Caco-2 (cell line): ENCODE measurements around the gene KLHL6. TPM values are rescaled to one million over a fixed set of nuclear protein-coding genes. Genes with fewer than 3 reads are reported as not detected.

Experiments used
- BruUV-seq: library from RNA; stranded (reverse); fragments of 400-500 nt; replicated peaks from 2 replicates; lab custom pipeline; 2021; lab: Mats Ljungman, UMichigan
- CTCF ChIA-PET: fragments of 300-600 bp; sonication (Branson Sonifier 250); formaldehyde crosslinking; loops from one replicate; lab custom pipeline; 2022; ENCODE audit warnings: antibody characterized with exemption; lab: Charles Lee
- POLR2A ChIA-PET: fragments of 300-600 bp; sonication (Branson Sonifier 250); formaldehyde crosslinking; loops from one replicate; lab custom pipeline; 2022; ENCODE audit warnings: antibody characterized with exemption; lab: Charles Lee
- DNase-seq, 2 experiments: peaks; one replicate each; pipeline versions ENCODE4 v3.0.0 to v3.0.0-alpha.2; 2020 to 2022
- H3K27me3 ChIP-seq: replicated peaks from 2 replicates; pipeline ENCODE4 v1.6.0; 2011; ENCODE audit warnings: low read length; ENCODE audit not compliant: control insufficient read depth, insufficient read depth
- H3K36me3 ChIP-seq: 2 replicates; pipeline ENCODE4 v1.5.1; 2011; ENCODE audit warnings: low read length; ENCODE audit not compliant: control insufficient read depth, insufficient read depth
- H3K4me1 ChIP-seq: fragments of 250-450 bp; sonication (Bioruptor Pico); 2 replicates; pipeline ENCODE4 v1.5.1; 2020; ENCODE audit warnings: mild to moderate bottlenecking
- H3K4me3 ChIP-seq: 2 replicates; pipeline ENCODE4 v1.5.1; 2011; ENCODE audit warnings: low read depth, mild to moderate bottlenecking, control low read depth, low read length
- H3K9me3 ChIP-seq: fragments of 250-450 bp; sonication (Bioruptor Pico); 2 replicates; pipeline ENCODE4 v1.5.1; 2020; ENCODE audit warnings: mild to moderate bottlenecking, moderate library complexity
- H3K27ac Mint-ChIP-seq: one replicate; pipeline ENCODE4 v1.8.0; 2022; ENCODE audit warnings: mixed read lengths; ENCODE audit not compliant: unreplicated experiment
- H3K27me3 Mint-ChIP-seq: one replicate; pipeline ENCODE4 v1.8.0; 2022; ENCODE audit warnings: mixed read lengths; ENCODE audit not compliant: insufficient read depth, unreplicated experiment
- H3K36me3 Mint-ChIP-seq: one replicate; pipeline ENCODE4 v1.8.0; 2022; ENCODE audit warnings: mild to moderate bottlenecking, mixed read lengths; ENCODE audit not compliant: insufficient read depth, unreplicated experiment
- H3K4me1 Mint-ChIP-seq: one replicate; pipeline ENCODE4 v1.8.0; 2022; ENCODE audit warnings: low read depth, mixed read lengths; ENCODE audit not compliant: unreplicated experiment
- H3K4me3 Mint-ChIP-seq: one replicate; pipeline ENCODE4 v1.8.0; 2022; ENCODE audit warnings: mild to moderate bottlenecking, moderate library complexity, mixed read lengths; ENCODE audit not compliant: unreplicated experiment
- H3K9me3 Mint-ChIP-seq: one replicate; pipeline ENCODE4 v1.8.0; 2022; ENCODE audit warnings: mixed read lengths; ENCODE audit not compliant: unreplicated experiment
- CTCF ChIP-seq, 2 experiments: fragments of 200-600 bp in 1 of 2; IDR thresholded peaks; 1 replicate in 1 of 2; 2 replicates in 1 of 2; pipeline versions ENCODE4 v1.5.1 to v1.8.0; 2011 to 2022; ENCODE audit warnings: antibody characterized with exemption in 1 of 2, control low read depth in 1 of 2, inconsistent platforms in 1 of 2, low read depth in 1 of 2, low read length in 1 of 2, mild to moderate bottlenecking in 1 of 2, moderate library complexity in 1 of 2; ENCODE audit not compliant: insufficient read depth in 1 of 2, severe bottlenecking in 1 of 2, unreplicated experiment in 1 of 2
- intact Hi-C: fragments of 100-400 bp; cut with micrococcal nuclease; formaldehyde crosslinking; loops from one replicate; pipeline ENCODE4 v1.10.0; 2022; ENCODE audit not compliant: unreplicated experiment
- total RNA-seq: library from RNA; stranded (reverse); gene quantifications from 2 replicates; pipeline ENCODE4 v1.2.3, GENCODE V29; 2022

Gene KLHL6
- total RNA-seq, 1 experiment from 2014 or later = not detected

- BruUV-seq = no TSS peak
- CTCF ChIA-PET = no interaction called here
- no peak overlapping the region for H3K27ac Mint-ChIP-seq
Observed at GRCh38 chr3:183439515-183439914, 116.0 kb downstream of the KLHL6 start.

DNA sequence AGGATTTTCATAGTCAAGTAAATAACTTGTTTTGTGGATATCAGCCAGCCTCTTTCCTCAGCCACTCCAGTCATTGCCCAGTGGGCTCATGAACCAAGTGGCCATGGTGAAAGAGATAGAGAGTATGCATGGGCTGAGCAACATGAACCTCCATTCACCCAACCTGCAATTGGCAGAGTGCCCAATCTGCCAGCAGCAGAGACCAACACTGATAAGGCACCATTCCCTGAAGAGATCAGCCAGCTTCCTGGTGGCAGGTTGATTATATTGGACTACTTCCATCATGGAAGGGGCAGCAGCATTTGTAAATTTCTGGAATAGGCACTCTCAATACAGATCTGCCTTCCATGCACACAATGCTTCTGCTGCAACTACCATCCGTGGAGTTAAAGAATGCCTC is 116.8 kb downstream of the KLHL6 start:
- POLR2A ChIA-PET = no interaction called here
- H3K36me3 ChIP-seq = no peaks in the 10 kb centered on the region
- H3K9me3 ChIP-seq = peaks cover 10% of the 10 kb centered on the region
- peaks cover 23% of the 10 kb centered on the region for H3K4me1 ChIP-seq
- no peaks in the 10 kb centered on the region for H3K27me3 ChIP-seq
- peaks cover 9% of the 10 kb centered on the region for H3K4me1 Mint-ChIP-seq
- H3K27ac Mint-ChIP-seq = no peak overlapping the region
- H3K4me3 Mint-ChIP-seq = no peak overlapping the region
- no peak for TF ChIP-seq CTCF (IDR thresholded peaks at IDR 0.05; ENCODE audit: insufficient read depth in 1 of 2, low read depth in 1 of 2, low read length in 1 of 2, severe bottlenecking in 1 of 2, unreplicated experiment in 1 of 2)
- BruUV-seq = no TSS peak
- CTCF ChIA-PET = interaction anchor here (0.6 kb wide), 1 partner anchor 11 kb away, joined by 3 read pairs; no protein-coding TSS in a partner anchor
- H3K4me3 ChIP-seq = no peak overlapping the region
- DNase-seq = no peak
- peaks cover 26% of the 10 kb centered on the region for H3K9me3 Mint-ChIP-seq
- peaks cover 4% of the 10 kb centered on the region for H3K36me3 Mint-ChIP-seq
- intact Hi-C loops = no loop called here
- H3K27me3 Mint-ChIP-seq = no peaks in the 10 kb centered on the region

More at GRCh38 chr3:183439515-183439914, 116.0 kb downstream of the KLHL6 start:
- H3K27me3 Mint-ChIP-seq = no peaks in the 10 kb centered on the region
- H3K36me3 ChIP-seq = no peaks in the 10 kb centered on the region
- peaks cover 34% of the 10 kb centered on the region for H3K9me3 Mint-ChIP-seq
- peaks cover 19% of the 10 kb centered on the region for H3K4me1 ChIP-seq
- intact Hi-C loops = no loop called here
- TF ChIP-seq CTCF (IDR thresholded peaks at IDR 0.05; ENCODE audit: insufficient read depth in 1 of 2, low read depth in 1 of 2, low read length in 1 of 2, severe bottlenecking in 1 of 2, unreplicated experiment in 1 of 2) = no peak
- H3K9me3 ChIP-seq = peaks cover 18% of the 10 kb centered on the region
- peaks cover 4% of the 10 kb centered on the region for H3K36me3 Mint-ChIP-seq
- H3K4me3 Mint-ChIP-seq = no peak overlapping the region
- peaks cover 6% of the 10 kb centered on the region for H3K4me1 Mint-ChIP-seq
- POLR2A ChIA-PET = no interaction called here
- DNase-seq = no peak
- H3K4me3 ChIP-seq = no peak overlapping the region
- no peaks in the 10 kb centered on the region for H3K27me3 ChIP-seq

- H3K4me1 Mint-ChIP-seq = peaks cover 9% of the 10 kb centered on the region
- H3K27me3 Mint-ChIP-seq = no peaks in the 10 kb centered on the region
- POLR2A ChIA-PET = no interaction called here
- CTCF ChIA-PET = interaction anchor here (0.6 kb wide), 1 partner anchor 10 kb away, joined by 3 read pairs; no protein-coding TSS in a partner anchor
- Histone ChIP-seq H3K4me1 (peaks cover 28% of the 10 kb centered on the region), H3K4me3 (no peak overlapping the region), H3K27me3 (no peaks in the 10 kb centered on the region), H3K9me3 (peaks cover 2% of the 10 kb centered on the region; the same call in 1 of the 2 replicates), H3K36me3 (no peaks in the 10 kb centered on the region)
- no TSS peak for BruUV-seq
- H3K36me3 Mint-ChIP-seq = peaks cover 4% of the 10 kb centered on the region
- intact Hi-C loops = no loop called here
- DNase-seq = no peak
- H3K27ac Mint-ChIP-seq = no peak overlapping the region
- no peak overlapping the region for H3K4me3 Mint-ChIP-seq
- peaks cover 18% of the 10 kb centered on the region for H3K9me3 Mint-ChIP-seq
- no peak for TF ChIP-seq CTCF (IDR thresholded peaks at IDR 0.05; ENCODE audit: insufficient read depth in 1 of 2, low read depth in 1 of 2, low read length in 1 of 2, severe bottlenecking in 1 of 2, unreplicated experiment in 1 of 2)
Observed at GRCh38 chr3:183437666-183438564, 117.6 kb downstream of the KLHL6 start.

Other genes with a start within 250 kb of the KLHL6 start
- gene MCF2L2, start 127.1 kb downstream of the KLHL6 start, total RNA-seq = 3.9 and 4.6 TPM in 2 replicates
- gene KLHL24, start 79.9 kb upstream of the KLHL6 start, total RNA-seq = 16.8 and 17.6 TPM in 2 replicates
- 34.5 and 37.7 TPM in 2 replicates for gene YEATS2, start 142.1 kb upstream of the KLHL6 start, total RNA-seq